Measurements from ENCODE around the gene RFC5.

Gene RFC5

DNA sequence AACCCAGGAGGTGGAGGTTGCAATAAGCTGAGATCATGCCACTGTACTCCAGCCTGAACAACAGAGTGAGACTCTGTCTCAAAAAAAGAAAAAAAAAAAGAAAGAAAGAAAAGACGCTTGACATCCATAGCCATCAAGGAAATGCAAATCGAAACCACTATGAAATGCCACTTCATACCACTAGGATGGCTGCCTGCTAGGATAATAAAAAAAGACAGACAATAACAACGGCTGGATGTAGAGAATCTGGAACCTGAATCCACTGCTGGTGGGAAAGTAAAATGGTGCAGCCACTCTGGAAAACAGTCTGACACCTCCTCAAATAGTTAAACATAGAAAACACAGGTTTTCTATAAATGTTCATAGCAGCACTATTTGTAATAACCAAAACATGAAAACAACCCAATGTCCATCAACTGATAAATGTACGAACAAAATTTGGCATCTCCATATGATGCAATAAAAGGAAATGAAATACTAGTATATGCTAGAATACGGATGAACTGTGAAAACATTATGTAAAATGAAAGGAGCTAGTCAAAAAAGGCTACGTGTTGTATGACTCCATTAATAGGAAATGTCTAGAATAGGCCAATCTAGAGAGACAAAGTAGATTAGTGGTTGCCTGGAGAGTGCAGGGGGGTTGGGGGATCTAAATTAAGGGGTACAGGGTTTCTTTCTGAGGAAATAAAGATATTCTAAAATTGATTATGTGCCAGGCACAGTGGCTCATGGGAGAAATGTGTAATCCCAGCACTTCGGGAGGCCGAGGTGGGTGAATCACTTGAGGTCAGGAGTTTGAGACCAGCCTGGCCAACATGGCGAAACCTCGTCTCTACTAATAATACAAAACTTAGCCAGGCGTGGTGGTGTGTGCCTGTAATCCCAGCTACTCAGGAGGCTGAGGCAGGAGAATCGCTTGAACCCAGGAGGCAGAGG lies 34.7 kb downstream of the RFC5 start:
- no peak for DNase-seq (ENCODE audit: low read depth in 2 of 3, low spot score in 2 of 3)

DNA sequence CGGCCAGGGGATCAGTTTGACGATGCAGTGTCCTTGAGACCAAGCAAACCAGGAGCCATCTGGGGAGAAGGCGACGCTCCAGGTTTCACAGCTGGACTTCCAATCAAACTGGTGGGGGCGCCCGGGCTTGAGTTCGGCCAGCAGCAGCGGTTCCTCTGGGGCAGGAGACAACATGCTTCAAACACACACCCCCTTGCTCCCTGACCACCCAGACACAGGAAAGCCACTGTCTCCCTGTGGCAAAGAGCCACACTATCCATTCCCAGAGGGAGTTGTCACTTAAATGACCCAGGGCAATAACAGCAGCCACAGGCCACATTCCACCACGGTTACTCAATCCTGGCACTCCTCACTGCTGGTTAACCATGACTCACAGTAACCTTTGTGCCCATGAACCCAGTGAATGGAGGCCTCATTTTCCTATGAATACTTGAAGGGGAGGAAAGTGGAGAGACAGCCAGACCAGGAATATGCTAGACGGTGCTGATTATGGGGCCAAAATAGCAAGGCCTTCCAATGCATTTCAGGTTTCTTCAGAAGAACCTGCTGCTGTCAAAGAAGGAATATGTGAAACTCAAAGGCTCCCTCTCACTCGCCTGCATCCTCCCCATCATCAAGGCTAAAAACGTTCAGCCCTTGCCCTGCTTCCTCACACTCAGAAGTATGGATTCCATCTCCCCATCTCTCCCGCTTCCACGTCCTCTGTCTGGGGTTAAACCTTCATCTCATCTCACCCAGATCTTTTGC lies 36.0 kb downstream of the RFC5 start:
- no peak for DNase-seq (ENCODE audit: low read depth in 2 of 3, low spot score in 2 of 3)

DNA sequence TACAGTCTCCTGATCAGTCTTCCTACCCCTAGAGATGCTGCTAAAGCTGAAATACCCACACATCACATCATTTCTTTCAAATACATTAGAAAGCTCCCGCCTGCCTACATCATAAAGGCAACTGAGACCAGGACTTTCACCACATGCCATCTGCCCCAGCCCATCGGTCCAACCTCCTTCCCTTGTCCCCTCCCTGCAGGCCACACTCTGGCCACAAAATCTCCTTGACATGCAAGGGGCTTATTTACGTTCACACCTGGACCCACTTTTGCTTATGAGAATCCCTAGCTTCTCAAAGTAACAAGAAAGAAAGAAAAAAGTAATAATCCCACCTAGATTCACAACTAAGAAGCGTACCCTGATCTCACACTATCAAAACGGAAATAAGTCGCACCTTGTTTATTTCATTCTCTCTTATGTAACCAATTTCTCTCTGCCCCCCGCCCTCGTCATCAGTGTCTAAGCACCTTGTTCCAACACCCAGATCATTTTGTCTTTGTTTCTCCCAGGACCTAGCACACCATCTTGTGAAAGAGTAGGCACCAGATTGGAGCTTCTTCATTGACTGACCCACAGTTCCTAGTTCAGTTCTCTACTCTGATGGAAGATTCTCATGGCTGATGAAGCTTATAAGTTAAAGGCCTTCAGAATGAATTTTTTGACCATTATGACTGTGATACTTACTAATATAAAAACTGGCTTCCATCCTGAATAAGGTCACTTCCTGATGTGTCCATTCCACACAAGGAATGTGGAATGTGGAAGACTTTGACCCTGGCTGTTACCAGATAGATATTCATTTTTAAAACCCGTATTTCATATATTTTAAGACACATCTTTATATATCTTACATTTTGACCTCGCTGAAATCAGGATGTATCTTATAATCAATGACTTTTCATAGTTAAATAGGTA lies 36.8 kb downstream of the RFC5 start:
- DNase-seq (ENCODE audit: low read depth in 2 of 3, low spot score in 2 of 3), result no peak

DNA sequence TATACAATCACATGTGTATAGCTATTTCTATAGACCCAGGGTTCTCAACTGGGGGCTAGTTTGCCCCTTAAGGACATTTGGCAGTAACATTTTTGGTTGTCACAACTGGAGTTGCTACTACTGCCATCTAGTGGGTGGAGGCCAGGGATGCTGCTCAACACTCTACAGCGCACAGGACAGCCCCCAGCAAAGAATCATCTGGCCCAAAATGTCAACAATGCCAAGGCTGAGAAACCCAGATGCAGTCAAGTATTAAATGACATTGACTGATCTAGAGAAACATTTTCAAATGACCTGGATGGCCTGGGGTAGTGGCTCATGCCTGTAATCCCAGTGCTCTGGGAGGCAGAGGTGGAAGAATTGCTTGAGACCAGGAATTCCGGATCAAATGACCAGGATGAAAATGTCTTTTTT lies 38.6 kb downstream of the RFC5 start:
- DNase-seq (ENCODE audit: low read depth in 2 of 3, low spot score in 2 of 3), result peak in 2 of 3 experiments; percentile 38 to 42

DNA sequence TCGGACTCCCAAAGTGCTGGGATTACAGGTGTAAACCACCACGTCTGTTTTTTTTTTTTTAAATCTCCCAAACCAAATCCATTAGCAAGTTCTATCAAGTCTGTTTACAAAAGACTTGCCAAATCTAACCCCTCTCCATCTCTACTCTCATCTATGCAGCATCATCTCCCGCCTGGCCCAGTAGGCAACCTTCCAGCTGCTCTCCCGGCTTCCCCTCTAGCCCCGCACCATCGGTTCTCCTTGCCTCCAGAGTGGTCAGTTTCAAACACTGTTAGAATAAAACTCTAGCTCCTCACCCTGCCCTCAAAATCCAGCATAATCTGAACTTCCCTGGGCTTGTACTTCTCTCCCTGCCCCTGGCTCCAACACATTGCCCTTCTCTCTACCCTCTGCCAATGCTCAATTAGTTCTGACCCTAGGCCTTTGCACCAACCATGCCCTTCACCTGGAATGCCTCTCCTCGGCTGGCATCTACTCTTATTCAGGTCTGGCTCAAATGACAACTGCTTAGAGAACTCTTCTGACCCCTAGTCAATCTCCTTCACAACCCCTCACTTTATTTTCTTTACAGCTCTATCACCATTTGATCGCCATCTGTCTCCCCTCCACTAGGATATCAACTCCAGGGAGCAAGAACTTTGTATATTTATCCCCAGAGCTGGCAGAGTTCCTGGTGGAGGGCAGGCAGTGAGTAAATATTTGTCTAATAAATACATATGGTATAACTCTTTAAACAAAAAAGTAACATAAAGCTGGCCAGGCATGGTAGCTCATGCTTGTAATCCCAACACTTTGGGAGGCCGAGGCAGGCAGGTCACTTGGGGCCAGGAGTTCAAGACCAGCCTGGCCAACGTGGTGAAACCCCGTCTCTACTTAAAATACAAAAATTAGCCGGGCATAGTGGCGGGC lies 39.6 kb downstream of the RFC5 start:
- no peak for DNase-seq (ENCODE audit: low read depth in 2 of 3, low spot score in 2 of 3)

DNA sequence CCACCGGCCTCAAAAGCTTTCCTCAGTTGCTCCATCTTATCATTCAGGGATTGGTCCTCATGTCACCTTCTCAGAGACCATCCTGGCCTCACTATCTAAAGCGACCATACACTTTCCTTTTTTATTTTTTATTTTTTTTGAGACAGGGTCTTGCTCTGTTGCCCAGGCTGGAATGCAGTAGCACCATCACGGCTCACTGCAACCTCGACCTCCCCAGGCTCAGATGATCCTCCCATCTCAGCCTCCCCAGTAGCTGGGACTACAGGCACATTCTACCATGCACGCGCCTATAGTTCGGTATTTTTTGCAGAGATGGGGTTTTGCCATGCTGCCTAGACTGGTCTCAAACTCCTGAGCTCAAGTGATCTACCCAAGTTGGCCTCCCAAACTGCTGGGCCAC lies 41.7 kb downstream of the RFC5 start:
- DNase-seq (ENCODE audit: low read depth in 2 of 3, low spot score in 2 of 3), result no peak

DNA sequence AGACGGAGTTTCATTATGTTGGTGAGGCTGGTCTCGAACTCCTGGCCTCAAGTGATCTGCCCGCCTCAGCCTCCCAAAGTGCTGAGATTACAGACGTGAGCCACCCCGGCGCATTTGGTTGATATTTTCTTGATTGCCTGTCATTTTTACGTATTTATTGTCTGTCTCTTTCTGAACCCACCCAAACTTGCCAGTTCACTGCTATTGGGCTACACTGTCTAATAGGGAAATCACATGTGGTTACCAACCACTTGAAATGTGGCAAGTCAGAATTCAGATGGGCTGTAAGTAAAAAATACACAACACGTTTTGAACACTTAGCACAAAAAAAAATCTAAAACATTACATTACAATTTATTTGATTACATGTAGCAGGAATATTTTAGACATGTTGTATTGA lies 42.4 kb downstream of the RFC5 start:
- DNase-seq (ENCODE audit: low read depth in 2 of 3, low spot score in 2 of 3), result no peak

DNA sequence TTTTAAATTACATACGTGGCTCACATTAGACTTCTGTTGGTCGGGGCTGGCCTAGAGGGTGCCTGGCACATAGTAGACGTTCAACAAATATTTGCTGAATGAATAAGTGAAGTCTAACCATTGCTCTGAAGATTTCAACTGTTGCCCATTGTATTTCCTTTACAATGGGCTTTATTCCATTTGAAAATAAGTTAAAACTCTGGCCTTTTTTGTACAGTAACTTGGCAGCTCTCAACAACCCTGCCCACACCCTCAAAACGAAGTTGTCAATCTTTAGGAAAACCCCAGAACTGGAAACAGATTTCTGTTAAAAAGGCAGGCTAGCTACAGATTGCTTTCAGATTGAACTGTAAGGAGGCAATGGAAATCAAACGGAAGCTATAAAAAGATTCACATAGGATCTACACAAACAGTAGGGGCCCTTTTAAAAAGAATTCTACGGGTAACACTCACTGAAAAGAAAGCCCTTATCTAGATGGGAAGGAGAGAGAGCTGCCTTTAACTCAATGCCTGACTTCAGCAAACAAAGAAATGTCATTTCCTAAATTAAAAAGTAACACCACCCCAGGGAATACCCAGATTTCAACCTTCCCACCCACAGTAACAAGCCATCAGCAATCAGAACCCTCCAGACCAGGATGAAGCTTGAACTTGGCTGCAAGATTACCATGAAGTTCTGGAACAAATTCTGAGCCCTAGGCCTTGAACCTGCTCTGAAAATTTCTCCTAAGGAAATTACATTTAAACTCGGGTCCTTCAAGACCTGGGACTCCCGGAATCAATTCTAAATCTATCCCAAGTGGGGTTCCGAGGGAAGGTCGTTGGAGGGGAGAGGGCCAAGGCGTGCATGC lies 43.1 kb downstream of the RFC5 start:
- no peak for DNase-seq (ENCODE audit: low read depth in 2 of 3, low spot score in 2 of 3)

DNA sequence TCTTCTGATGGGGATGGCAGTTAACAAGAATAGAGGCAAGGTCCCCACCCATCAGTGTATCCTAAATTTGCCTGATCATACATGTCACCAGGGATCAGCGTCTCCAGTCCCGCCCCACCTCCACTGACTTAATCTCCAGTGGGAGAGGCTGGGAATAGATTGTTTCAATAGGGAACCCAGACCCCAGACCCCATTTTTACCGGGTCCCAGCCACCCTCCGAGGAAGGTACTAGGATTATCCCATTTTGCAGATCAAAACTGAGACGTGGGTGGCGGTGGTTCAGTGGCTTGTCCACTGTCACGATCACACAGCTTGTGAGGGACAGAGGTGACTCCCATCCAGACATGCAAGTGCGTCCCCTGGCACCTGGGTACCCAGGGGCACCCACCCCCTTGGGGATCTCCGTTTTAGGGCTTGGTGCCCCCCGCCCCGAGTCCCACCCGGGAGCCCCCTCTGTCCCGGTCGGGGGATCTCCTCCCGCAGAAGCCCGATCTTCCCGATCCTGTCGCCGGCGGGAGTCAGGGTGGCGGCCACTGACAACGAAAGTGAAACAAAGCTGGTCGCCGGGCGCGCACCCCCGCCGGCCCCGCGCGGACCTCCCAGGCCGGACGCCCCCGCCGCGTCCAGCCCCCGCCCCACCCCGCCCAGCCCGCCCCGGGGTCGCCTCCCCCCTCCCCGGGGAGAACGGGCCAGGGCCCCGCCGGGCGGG lies 44.0 kb downstream of the RFC5 start:
- DNase-seq (ENCODE audit: low read depth in 2 of 3, low spot score in 2 of 3), result peak in 1 of 3 experiments; percentile 29

DNA sequence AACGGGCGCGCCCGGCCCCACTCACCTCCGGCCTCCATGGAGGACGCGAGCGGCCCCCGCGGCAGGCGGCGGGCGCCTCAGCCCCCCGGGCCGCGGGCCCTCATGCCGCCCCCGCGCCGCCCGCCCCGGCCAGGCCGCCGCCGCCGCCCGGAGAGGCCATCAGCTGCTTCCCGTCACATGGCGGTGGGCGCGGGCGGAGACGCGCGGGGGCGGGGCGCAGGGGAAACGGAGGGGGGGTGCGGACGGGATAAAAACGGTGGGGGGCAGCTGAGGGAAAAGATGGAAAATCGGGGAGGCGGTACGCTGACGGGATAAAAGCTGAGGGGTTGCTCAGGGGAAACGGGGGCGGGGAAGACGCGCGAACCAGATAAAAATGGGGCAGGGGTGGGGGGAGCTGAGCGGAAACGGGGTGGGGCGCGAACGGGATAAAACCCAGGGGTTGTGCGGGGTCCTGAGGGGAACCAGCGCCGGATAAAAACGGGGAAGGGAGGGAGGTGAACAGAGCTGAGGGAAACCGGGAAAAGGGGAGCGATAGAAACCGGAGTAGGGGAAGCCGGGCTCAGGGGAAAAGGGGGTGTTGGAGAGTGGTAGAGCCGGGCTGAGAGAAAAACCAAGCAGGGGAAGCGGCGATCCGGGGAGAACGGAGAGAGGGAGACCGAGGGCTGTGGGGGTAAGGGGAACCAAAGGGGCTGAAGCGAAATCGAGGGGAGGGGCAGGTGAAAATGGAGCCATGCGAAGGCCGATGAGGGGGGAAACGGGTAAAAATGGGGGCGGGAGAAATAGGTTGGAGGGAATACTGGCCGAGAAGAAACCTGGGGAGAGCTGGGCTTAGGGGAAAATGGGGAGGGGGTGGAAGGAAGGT lies 44.7 kb downstream of the RFC5 start, which contains the start of gene WSB2:
WSB2 (minus strand) TSS at position 169 of the 862 bp plus-strand sequence; CDS start at position 38, 131 bp downstream.
- DNase-seq (ENCODE audit: low read depth in 2 of 3, low spot score in 2 of 3), result peak in 1 of 3 experiments; percentile 26

DNA sequence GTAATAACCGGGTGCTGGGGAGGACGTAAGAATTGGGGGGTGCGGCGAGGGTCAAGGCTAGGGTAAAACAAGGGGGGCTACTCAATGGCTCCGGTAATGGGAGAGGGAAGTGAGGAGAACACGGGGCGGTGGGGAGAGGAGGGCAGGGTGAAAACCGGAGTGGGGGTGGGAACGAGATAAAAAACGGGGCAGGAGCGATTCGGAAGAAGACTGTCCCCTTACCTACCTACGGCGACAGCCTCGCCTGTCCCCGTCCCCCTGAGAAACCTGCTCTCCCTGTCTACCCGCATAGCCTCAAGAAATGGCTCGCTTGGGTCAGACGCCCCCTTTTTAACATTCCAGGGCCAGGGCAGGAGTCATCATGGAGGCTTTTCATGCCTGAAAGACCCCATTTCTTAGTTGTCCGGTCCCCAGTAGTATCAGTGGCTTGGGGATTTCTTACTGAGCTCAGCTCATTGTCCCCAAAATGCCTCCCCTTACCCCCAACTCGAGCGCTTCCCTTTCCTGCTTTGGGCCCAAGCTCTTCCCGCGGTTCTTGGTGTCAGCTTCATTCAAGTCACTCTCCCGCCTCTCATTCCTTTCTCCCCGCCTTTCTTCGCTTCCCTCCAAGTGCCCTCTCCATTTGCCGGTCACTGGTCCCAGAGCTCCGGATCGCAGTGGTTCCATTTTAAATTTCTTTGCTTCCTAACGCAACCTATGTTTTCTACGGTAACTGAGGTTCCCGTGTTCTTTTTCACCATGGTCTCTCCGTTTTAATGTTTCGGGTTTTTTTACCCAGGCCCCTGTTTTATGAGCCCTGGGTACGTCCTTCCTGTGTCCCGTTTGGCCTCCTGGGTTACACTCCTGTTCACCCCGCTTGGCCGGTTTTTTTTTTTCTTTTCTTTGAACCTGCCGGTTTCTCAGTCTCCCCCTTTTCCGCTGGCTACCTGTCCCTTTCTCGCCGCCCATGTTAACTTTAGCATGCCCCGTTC lies 45.7 kb downstream of the RFC5 start:
- no peak for DNase-seq (ENCODE audit: low read depth in 2 of 3, low spot score in 2 of 3)

DNA sequence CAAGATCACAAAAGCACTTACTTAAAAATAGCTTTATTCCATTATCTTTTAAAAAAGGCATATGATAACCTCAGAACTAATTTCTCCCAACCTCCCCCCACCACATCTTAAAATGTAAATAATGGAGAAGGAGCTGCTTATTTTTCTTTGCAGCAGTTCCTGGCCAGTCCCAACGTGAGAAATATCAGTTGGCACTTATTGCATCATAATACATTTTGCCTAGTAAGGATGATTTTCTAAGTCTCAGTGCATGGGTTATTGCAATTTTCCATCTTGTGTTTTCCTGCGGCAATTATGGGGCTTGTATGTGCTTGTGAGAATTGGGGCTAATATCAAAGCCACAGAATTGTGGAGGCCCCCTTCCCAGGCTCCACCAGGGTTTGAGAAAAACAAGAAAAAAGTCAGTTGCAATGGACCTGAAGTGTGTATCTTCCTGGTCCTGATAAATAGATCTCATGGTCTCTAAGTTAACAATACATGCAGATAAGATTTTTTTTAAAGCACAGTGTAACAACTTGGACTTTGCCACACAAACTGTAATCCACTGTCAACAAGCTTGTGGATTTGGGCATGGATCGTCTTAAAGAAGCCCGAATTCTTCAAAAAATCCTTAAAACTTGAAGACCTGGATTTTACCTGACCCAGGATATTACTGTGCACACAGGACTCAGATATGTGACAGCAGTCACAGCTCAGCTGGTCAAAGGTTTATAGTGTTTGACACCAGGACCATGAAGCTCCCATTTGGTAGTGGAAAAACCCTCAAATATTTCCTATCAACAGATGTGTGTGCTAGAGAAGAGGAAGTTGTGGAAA lies 47.3 kb downstream of the RFC5 start:
- no peak for DNase-seq (ENCODE audit: low read depth in 2 of 3, low spot score in 2 of 3)

DNA sequence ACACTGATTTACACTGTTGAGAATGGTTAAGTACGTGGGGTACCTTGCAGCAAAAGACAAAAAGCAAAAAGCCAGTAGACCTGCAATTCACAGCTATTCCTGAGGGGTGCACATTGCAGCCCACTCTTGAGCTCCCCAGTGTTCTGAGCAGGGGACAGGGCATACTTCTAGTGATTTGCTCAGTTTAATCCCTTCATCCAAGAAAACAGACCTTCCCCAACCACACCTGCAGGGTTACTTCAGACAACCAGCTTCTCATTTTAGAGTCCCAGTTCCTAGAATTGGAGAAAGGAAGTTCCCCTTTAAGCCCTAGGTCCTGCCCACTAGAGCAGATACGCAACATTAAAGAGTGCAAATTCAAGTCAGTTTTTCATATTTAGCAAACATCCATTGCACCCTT lies 48.1 kb downstream of the RFC5 start:
- no peak for DNase-seq (ENCODE audit: low read depth in 2 of 3, low spot score in 2 of 3)

DNA sequence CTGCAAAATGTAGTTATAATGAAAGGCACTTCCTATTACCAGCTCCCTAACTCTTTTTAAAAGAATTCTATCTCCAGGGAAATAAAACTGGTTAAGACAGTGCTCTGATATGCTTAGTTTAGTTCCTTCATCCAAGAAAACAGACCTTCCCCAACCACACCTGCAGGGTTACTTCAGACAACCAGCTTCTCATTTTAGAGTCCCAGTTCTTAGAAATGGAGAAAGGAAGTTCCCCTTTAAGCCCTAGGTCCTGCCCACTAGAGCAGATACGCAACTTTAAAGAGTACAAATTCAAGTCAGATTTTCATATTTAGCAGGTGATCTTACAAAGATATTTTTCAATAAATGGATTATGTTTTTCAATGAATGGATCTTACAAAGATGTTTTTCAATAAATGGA lies 48.9 kb downstream of the RFC5 start:
- DNase-seq (ENCODE audit: low read depth in 2 of 3, low spot score in 2 of 3), result no peak

DNA sequence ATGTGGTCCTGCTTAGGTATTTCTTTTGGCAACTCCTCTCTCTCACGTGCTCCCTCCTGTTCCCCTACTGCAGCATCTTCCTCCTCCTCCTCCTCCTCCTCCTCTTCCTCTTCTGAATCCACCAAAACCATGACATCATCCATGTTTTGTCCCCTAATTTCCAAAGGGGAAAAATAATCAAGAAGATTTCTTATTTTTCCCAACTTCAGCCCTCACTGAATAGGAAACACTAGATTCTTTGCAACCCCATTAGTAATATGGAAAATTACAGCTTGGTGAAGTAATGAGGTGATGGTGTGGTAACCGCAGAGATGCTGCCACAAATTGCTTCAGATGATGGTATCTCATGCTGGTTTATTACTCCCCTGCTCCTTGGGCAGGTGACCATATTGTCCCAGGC lies 51.9 kb downstream of the RFC5 start:
- DNase-seq (ENCODE audit: low read depth in 2 of 3, low spot score in 2 of 3), result no peak

DNA sequence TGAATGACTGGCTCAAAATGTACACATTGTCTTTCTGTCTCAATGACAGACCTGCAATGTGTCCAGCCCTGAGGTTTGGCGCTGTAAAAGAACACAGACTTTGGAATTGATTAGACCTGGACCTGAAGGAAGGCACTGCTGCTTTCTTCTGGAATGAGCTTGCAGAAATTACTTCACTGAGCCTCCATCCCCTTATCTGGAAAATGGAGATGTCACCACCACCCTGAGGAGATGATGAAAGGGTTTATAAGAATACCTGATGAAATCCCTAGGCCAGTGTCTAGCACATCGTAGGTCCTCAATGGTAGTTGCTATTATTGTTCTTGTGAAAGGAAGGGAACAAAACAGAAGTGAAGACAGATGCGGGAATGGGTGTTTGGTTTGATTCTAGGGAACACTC lies 54.1 kb downstream of the RFC5 start:
- DNase-seq (ENCODE audit: low read depth in 2 of 3, low spot score in 2 of 3), result no peak
